Transverse colon (tissue), 4 donors: ENCODE measurements around the gene AQP6. TPM values are rescaled to one million over a fixed set of nuclear protein-coding genes. Genes with fewer than 3 reads are reported as not detected.

Experiments used
- DNase-seq: peaks from one replicate; pipeline ENCODE4 v3.0.0-alpha.2; 2019
- H3K27ac ChIP-seq, 4 donors: fragments of 200-600 bp; sonication (generic); 2 replicates each; pipeline ENCODE4 v1.5.1; 2016 to 2018; ENCODE audit warnings: inconsistent platforms in 4 of 4
- H3K27me3 ChIP-seq: fragments of 200-600 bp; sonication (generic); 2 replicates; pipeline ENCODE4 v1.5.1; 2017; ENCODE audit warnings: inconsistent platforms
- H3K36me3 ChIP-seq, 4 donors: fragments of 200-600 bp; sonication (generic); 2 replicates each; pipeline ENCODE4 v1.5.1; 2017 to 2019; ENCODE audit warnings: inconsistent platforms in 4 of 4
- H3K4me1 ChIP-seq, 4 donors: fragments of 200-600 bp; sonication (generic); 2 replicates each; pipeline ENCODE4 v1.5.1; 2017 to 2020; ENCODE audit warnings: inconsistent platforms in 4 of 4
- H3K4me3 ChIP-seq, 4 donors: fragments of 200-600 bp; sonication (generic); 1 replicate in 1 of 4; 2 replicates in 3 of 4; pipeline versions ENCODE4 v1.5.1 to v1.6.1; 2017 to 2019; ENCODE audit warnings: inconsistent platforms in 4 of 4
- H3K9me3 ChIP-seq, 2 donors: fragments of 200-600 bp; sonication (generic); 2 replicates each; pipeline ENCODE4 v1.5.1; 2017 to 2019; ENCODE audit warnings: inconsistent platforms in 2 of 2
- CTCF ChIP-seq, 5 experiments: fragments of 200-600 bp in 3 of 5; fragments of 450-650 bp in 2 of 5; sonication (generic) in 3 of 5; IDR thresholded peaks; 1 replicate in 2 of 5; 2 replicates in 3 of 5; pipeline ENCODE4 v1.5.1; 2016 to 2017; ENCODE audit warnings: antibody characterized with exemption in 5 of 5, inconsistent platforms in 3 of 5, mild to moderate bottlenecking in 2 of 5, moderate library complexity in 1 of 5
- EP300 ChIP-seq: sonication (generic); formaldehyde crosslinking; IDR thresholded peaks from one replicate; pipeline ENCODE4 v1.6.1; 2017; ENCODE audit warnings: antibody characterized with exemption, low read depth
- POLR2A ChIP-seq: fragments of 450-650 bp; IDR thresholded peaks from one replicate; pipeline ENCODE4 v1.6.1; 2016; ENCODE audit warnings: antibody characterized with exemption, mild to moderate bottlenecking, moderate library complexity
- POLR2AphosphoS5 ChIP-seq, 3 donors: sonication (generic); formaldehyde crosslinking; IDR thresholded peaks; one replicate each; pipeline ENCODE4 v1.6.1; 2016; ENCODE audit warnings: antibody characterized with exemption in 3 of 3
- WGBS, 2 donors: methylation state at CpG; one replicate each; pipeline ENCODE4 v1.1.5; 2018; ENCODE audit warnings: low coverage in 1 of 2; 5-methylcytosine and 5-hydroxymethylcytosine counted together
- in situ Hi-C, 4 donors: fragments of 200-750 bp; cut with MboI; loops; one replicate each; pipeline versions ENCODE4 v1.15.0 to v1.15.1; 2017; ENCODE audit warnings: low sequenced_read_pairs in 3 of 4, low pct_ligation_motif_present in 1 of 4, low pct_unique_long_range_greater_than_20kb in 1 of 4
- intact Hi-C: fragments of 100-400 bp; cut with DNase I; formaldehyde crosslinking; loops from one replicate; pipeline ENCODE4 v1.15.1; 2023; ENCODE audit warnings: low total_unique reads
- total RNA-seq, 4 donors: library from RNA; depleted of rRNA; stranded (reverse); fragments of >200 nt; gene quantifications; one replicate each; pipeline ENCODE4 v1.1.0, GENCODE V29; 2016

AQP6 gene
- total RNA-seq, 4 donors from 2014 or later, result 0.41 TPM; not detected in 3

GRCh38 chr12:50006280-50006679 is 33.5 kb downstream of the AQP6 start:
- Histone ChIP-seq H3K27me3 (no peaks in the 10 kb centered on the region), H3K4me3 (no peak overlapping the region), H3K4me1 (peaks cover 3 to 21% (median 11%) of the 10 kb centered on the region in 4 donors), H3K9me3 (no peaks in the 10 kb centered on the region), H3K36me3 (peaks cover 0 to 3% (median 0%) of the 10 kb centered on the region in 4 donors), H3K27ac (peak overlapping the region; percentile 29 to 73 (median 58))
- DNase-seq, result no peak
- TF ChIP-seq POLR2AphosphoS5 (IDR thresholded peaks at IDR 0.05), result no peak
- no peak for TF ChIP-seq POLR2A
- no peak for TF ChIP-seq EP300
- no peak for TF ChIP-seq CTCF (IDR thresholded peaks at IDR 0.05)
- intact Hi-C loops (no loop called here), in situ Hi-C loops (no loop called here)
- 82 to 85% methylated on average over 7 of the region's 7 CpGs for WGBS, 2 donors

- Histone ChIP-seq H3K4me1 (peaks cover 3 to 21% (median 11%) of the 10 kb centered on the region in 4 donors), H3K36me3 (no peaks in the 10 kb centered on the region), H3K9me3 (no peaks in the 10 kb centered on the region), H3K4me3 (no peak overlapping the region), H3K27ac (peak overlapping the region in 3 of 4 donors; percentile 55 to 73 (median 61)), H3K27me3 (no peaks in the 10 kb centered on the region)
- TF ChIP-seq POLR2AphosphoS5 (IDR thresholded peaks at IDR 0.05) (no peak), EP300 (no peak), CTCF (IDR thresholded peaks at IDR 0.05) (no peak), POLR2A (no peak)
- DNase-seq, result no peak
- in situ Hi-C loops, result no loop called here
- intact Hi-C loops, result no loop called here
- 58% methylated on average over 1 of the region's 1 CpG; no CpG with 5 or more reads in 1 of the 2 donors for WGBS, 2 donors
These were observed 34.2 kb downstream of the AQP6 start for GRCh38 chr12:50006754-50007442.

DNA sequence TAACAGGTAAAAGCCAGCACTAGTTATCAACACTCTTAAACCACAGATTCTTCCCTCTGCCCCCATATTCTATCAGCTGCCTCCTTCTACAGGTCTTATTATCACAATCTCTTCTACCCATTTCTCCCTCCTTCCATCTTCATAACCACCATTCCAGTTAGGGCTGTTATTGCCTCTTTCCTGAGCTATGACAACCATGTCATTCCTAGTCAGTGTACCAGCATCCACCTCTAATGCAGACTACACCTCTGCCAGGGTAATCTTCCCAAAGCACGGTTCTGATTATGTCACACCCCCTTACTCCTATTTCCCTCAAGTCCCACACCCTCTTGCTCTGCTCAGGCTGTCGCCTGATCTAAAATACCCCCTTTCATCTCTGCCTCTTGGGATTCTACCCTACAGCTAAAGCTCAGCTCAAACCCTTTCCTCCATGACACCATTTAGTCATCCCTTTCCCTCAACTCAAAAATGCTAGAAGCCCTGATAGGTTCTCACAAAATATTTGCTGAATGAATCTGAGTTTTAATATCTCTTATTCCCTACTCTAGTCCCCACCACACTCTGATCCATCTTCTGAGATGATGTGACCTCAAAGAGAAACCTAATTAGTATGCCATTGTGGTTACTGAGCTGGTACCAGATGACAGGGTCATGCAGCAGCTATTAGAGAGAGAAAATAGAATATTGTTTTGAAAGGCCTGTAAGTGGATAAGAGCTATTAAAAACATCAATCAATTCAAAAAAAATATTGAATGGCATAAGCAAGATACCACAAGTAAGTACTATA is 40.8 kb downstream of the AQP6 start:
- Histone ChIP-seq H3K27me3 (no peaks in the 10 kb centered on the region), H3K4me1 (peaks cover 0 to 15% (median 0%) of the 10 kb centered on the region in 4 donors), H3K4me3 (no peak overlapping the region), H3K9me3 (no peaks in the 10 kb centered on the region), H3K36me3 (peaks cover 0 to 3% (median 0%) of the 10 kb centered on the region in 4 donors), H3K27ac (no peak overlapping the region)
- in situ Hi-C loops (no loop called here), intact Hi-C loops (no loop called here)
- 70 to 86% methylated on average over 2 of the region's 2 CpGs for WGBS, 2 donors
- no peak for DNase-seq
- TF ChIP-seq POLR2AphosphoS5 (IDR thresholded peaks at IDR 0.05), result no peak
- TF ChIP-seq POLR2A, result no peak
- TF ChIP-seq EP300, result no peak
- no peak for TF ChIP-seq CTCF (IDR thresholded peaks at IDR 0.05)

GRCh38 chr12:50014342-50014741 is 41.6 kb downstream of the AQP6 start:
- H3K27ac ChIP-seq, result no peak overlapping the region
- in situ Hi-C loops, result no loop called here
- no peaks in the 10 kb centered on the region for H3K9me3 ChIP-seq
- H3K36me3 ChIP-seq, result peaks cover 0 to 3% (median 0%) of the 10 kb centered on the region in 4 donors
- no peak overlapping the region for H3K4me3 ChIP-seq
- no peak for TF ChIP-seq POLR2AphosphoS5 (IDR thresholded peaks at IDR 0.05)
- no peak for TF ChIP-seq POLR2A
- TF ChIP-seq EP300, result no peak
- no peak for TF ChIP-seq CTCF (IDR thresholded peaks at IDR 0.05)
- no peaks in the 10 kb centered on the region for H3K27me3 ChIP-seq
- intact Hi-C loops, result no loop called here
- 94% methylated on average over 3 of the region's 3 CpGs; no CpG with 5 or more reads in 1 of the 2 donors for WGBS, 2 donors
- H3K4me1 ChIP-seq, result peaks cover 0 to 15% (median 0%) of the 10 kb centered on the region in 4 donors
- DNase-seq, result no peak
